GM18502 (cell line): ENCODE data around the gene CBX1.
A peak's percentile ranks its signal among the peaks of the same experiment; 100 is the strongest.

Experiments used
- ATAC-seq: cut with Tn5 transposase; IDR thresholded peaks from one replicate; pipeline ENCODE4 v1.9.1; 2021; ENCODE audit warnings: mild to moderate bottlenecking; ENCODE audit not compliant: unreplicated experiment, poor library complexity

Gene CBX1

DNA sequence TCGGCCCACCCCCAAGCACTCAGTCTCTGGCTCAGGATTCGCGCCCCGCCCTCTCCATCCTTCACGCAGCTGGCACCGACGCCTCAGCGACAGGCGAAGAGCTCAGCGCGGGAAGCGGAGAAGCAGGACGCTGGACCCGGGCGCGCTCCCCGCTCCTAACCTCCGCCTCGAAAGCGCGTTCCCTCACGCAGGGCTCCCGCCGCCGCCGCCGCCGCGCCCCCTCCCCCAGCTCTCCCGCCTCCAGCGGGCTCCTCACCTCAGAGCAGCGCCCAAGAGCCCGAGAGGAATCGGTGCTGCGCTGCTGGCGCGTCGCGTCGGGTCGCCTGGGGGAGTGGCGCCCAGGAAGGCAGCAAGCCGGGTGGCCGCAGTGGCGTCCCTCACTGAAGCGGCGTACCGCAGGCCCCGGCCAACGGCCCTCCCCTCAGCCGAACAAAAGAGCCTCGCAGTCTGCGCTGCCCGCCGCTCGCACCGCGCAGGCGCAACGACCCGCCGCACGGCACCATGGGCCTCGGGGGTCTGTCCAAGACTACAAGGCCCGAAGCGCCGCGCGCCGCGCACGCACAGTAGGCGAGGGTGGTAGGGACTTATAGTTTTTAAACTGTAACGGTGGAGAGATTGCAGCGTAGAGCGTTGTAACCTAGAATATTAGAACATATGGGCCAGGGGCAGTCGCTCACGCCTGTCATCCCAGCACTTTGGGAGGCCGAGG is at the start of gene CBX1:
Gene CBX1, minus strand, starts transcription at position 467 of the 709 bp plus-strand sequence. CDS start 24,474 bp downstream, outside the sequence.
- ATAC-seq, result peak; percentile 87

DNA sequence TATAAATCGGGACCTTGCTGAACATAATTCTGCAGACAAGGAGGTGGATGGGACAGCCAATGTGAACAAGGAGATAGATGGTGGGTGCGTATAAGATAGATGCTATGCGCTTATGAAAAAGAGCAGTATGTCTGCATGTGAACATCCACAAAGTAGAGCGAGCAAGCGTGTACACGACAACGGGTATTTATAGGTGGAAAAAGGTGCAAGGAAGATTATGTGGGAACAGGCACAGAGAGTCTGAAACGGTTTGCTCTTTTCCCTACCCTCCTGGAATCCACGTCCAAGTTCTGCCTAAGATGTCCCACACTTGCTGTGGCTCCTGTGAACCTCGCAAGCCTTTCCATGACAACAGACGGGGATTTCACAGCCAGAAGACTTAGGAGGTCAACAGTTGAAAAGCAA is 49.3 kb upstream of the CBX1 start:
- no peak for ATAC-seq

GRCh38 chr17:48149787-48150463 is 48.6 kb upstream of the CBX1 start:
- no peak for ATAC-seq

DNA sequence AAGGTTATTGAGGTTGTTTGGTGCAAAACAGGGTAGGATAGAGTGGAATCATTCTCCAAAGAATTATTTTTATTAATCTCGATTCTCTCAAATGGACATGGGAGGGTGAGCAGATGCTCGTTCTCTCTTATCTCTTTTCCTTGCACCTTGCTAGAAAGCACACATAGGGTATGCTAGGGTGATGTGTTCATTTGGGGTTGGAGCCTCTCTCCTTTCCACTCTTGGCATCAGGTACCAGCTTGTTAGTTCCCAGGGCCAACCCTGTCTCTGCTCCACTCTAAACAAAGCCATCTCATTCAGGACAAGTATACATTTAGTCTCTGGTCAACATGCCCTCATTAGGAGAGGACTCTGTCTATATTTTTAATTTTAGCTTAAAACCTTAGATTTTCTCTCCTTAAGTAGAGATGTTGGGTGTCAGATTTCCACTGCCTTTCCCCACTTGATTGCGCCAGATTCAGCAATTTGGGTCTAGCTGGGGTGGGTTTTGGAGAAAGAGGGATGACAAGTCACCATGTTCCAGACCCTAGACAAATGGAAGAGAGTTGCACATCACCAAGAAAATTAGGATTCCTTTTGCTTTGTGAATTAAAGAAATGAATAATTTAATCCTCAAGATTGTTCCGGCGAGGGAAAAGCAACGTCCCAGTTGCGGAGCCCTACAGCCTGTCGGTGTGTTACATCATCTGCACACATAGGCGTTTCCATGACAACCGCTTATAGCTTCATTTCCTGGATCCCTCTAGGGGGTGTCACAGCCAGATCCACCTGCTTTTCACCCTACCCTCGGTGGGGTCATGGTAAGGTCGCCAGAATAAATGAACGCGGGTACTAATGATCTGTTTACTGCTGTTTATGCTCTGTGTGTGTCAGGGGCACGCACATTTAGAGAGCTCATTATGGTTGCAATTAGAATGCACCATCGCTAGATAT is 47.8 kb upstream of the CBX1 start:
- ATAC-seq, result no peak

GRCh38 chr17:48148029-48148770 is 46.9 kb upstream of the CBX1 start:
- ATAC-seq, result no peak

DNA sequence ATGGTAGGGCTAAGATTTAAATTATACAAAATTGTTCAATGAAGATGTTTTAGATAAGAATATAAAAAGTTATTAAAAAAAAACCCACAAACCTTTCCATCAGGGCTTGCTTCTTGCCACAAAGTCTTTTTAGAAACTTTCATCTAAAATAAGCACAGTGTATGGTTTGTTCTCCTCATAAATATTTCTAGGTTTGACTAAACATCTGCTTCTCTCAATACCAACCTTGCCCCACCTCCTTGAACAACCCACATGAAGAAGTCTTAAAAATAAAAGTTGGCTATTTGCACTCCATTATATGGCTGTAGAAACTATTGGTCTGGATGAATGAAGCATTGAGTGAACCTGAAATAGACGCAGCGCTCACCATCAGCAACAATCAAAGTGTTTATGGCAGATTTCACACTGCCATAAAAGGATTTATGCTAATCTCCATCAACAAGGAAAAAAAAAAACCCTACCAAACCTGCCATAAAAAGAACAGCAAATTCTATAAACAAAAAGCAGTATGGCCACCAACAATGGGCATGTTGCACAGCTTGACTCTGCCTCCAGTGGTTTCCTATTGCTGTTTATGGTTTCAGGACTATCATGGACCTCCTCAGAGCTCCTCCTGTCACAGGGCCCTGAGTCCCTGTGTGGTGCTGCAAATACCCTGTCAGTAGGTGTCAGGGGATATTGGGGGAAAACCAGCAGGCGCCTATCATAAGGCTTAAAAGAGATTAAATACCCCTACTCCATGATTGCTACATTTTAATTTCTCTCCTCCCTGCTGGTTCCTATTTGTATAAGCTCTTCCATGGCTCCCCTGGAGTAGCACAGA is 43.9 kb upstream of the CBX1 start:
- ATAC-seq, result no peak

- ATAC-seq, result no peak
These were observed 43.0 kb upstream of the CBX1 start for GRCh38 chr17:48144231-48144630.

DNA sequence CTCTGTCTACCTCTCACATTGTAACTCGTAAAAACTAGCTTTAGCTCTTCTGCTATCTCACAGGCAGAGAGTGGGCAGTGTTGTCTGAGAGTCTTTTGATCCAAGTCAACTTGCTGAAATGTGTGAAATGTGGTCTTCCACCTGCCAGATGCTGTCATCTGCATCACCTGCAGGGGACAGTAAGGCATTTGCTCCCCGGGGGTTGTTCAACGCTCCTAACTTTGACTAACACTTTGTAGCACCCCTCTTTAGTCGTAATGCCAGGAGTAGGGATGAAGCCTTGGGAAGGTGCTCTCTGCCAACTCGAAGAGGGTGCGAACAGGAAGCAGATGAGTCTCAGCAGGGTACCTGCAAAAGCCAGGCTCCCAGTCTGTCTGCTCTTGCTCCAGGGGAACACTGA is 42.4 kb upstream of the CBX1 start:
- no peak for ATAC-seq

DNA sequence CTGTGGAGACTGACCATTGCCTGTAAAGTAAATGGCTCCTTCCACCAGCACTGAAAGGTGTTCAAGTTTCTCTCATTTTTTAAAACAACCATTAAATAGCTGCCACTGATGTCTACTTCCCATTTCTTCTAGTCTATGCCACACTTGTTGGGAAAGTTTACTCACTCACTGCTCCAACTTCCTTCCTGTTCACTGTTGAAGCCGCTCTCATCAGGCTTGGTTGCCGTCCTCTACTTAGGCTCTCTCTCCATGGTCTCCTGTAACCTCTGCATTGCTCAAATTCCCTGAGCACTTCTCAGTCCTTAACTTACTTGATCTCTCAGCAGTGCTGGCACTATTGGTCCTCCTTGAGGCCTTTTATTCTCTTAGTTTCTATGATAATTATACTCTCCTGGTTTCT is 38.7 kb upstream of the CBX1 start:
- no peak for ATAC-seq

GRCh38 chr17:48137656-48138055 is 36.4 kb upstream of the CBX1 start:
- no peak for ATAC-seq

DNA sequence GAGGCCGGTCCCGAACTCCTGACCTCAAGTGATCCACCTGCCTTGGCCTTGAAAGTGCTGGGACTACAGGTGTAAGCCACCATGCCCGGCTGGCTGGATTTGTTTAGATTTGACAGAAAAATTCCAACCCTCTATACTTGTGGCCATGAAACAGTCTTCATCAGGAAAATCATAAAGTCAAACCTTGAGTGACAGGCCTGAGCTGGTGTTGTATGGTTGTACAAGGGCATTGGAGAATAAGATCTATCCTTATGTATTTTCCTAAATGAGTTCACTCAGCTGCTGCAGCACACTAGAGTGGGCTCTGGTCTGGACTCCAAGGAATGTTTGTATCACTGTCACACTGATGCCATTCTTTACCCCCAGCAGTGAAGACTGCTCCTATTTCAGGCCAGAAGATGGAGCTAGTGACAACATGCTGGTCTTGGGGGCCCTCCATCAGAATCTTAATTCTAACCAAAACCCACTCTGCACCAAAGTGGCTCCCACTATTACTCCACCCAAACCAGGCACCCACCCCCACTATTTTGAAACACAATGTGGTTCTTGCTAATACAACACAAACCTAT is 33.7 kb upstream of the CBX1 start:
- no peak for ATAC-seq

GRCh38 chr17:48132385-48132784 is 31.1 kb upstream of the CBX1 start:
- no peak for ATAC-seq

- ATAC-seq, result no peak
These were observed 30.0 kb upstream of the CBX1 start for GRCh38 chr17:48131216-48131824.

- no peak for ATAC-seq
These were observed 28.7 kb upstream of the CBX1 start for GRCh38 chr17:48129981-48130380.

- no peak for ATAC-seq
These were observed 27.1 kb upstream of the CBX1 start for GRCh38 chr17:48128400-48128799.

GRCh38 chr17:48127371-48128051 is 26.2 kb upstream of the CBX1 start:
- no peak for ATAC-seq

DNA sequence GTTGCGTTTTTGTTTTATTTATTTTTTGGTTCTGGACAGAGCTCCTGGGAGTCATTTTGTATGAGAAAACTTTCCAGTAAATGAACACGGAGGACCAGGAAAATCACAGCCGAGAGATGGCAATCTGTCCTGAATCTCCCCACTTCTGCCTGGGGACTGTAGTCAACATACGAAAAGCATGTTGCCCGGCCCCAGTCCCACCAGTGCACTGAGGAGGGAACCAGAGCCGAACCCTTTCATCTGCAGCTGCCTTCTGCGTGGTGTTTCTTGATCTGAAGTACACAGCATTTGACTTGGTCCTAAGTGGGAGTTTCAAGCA is 25.2 kb upstream of the CBX1 start:
- ATAC-seq, result no peak

DNA sequence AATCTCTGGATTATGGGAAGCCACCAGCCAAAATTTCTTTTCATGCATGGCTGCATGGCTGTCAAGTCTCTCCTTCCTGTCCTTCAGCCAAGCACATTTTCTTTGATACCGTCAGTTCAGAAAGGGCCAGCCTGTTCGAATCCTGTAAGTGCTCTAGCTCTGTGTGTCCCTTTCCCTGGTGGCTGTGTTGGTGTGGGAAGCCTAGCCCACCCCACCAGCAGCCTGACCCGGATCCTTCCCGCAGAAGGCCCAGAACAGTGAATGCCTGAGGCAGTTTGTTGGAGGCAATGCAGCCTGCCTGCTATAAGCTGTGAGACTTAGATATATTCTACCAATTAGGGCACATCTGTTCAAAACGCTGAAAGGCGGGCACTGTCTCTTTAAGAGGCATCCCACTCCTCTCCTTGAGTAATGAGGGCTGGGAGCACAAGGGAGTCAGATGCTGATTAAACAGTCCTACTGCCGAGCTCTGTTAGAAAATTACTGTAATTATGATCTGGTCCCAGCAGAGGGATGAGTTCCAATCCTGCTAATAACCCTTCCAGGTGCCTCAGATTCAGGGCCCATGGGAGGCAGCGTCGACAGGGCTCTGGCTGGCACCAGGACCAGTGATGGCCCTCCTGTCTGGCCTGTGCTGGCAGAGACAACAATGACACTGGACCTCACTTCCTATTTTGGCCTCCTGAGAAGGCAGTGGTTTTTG is 24.7 kb upstream of the CBX1 start:
- ATAC-seq, result no peak
